Neural cell (in vitro differentiated cells): ENCODE data around the gene TSPO2.

Experiments
- CTCF ChIP-seq: fragments of 450-650 bp; IDR thresholded peaks from 2 replicates; pipeline ENCODE4 v1.5.1; 2014; ENCODE audit warnings: antibody characterized with exemption, mild to moderate bottlenecking, moderate library complexity; ENCODE audit not compliant: poor library complexity, severe bottlenecking
- EP300 ChIP-seq: fragments of 450-650 bp; conservative IDR thresholded peaks from 2 replicates; pipeline ENCODE4 v1.6.1; 2014; ENCODE audit warnings: antibody characterized with exemption, mild to moderate bottlenecking, moderate library complexity; ENCODE audit not compliant: poor library complexity, severe bottlenecking
- EZH2 ChIP-seq: fragments of 200-600, 300-800 bp; shearing (Covaris generic), sonication (generic); IDR thresholded peaks from 2 replicates; pipeline ENCODE4 v1.6.1; 2014; ENCODE audit warnings: antibody characterized with exemption, low read length, borderline replicate concordance, mild to moderate bottlenecking; ENCODE audit not compliant: insufficient read depth, poor library complexity, severe bottlenecking
- POLR2AphosphoS5 ChIP-seq: IDR thresholded peaks from 2 replicates; pipeline ENCODE4 v1.6.1; 2012
- RAD21 ChIP-seq: fragments of 450-650 bp; conservative IDR thresholded peaks from 2 replicates; pipeline ENCODE4 v1.6.1; 2014; ENCODE audit warnings: antibody characterized with exemption, mild to moderate bottlenecking, moderate library complexity

- TF ChIP-seq CTCF (no peak), EP300 (no peak), EZH2 (no peak), POLR2AphosphoS5 (no peak), RAD21 (no peak)
Measured at GRCh38 chr6:41077536-41077935, 35.3 kb downstream of the TSPO2 start.
